ENCODE data around the gene TMEM229B. TPM values are rescaled to one million over a fixed set of nuclear protein-coding genes. Genes with fewer than 3 reads are reported as not detected.
"Not testable (repeated sequence)": the region's sequence is repeated elsewhere in the genome, so short reads cannot be mapped to it uniquely, and the experiment has no call there.

Gene TMEM229B
- total and polyA plus RNA-seq, 2 donors (not counting 1 experiment from before 2014, with no cell fraction given): 0.68 to 0.99 TPM

- no peak overlapping the region for H2AFZ ChIP-seq (ENCODE audit: low read length)
- no peaks in the 10 kb centered on the region for H3K79me2 ChIP-seq (ENCODE audit: control insufficient read depth, insufficient read depth, low read length)
- H3K4me1 ChIP-seq (ENCODE audit: control insufficient read depth, extremely low read depth, insufficient read depth, low read length): no peaks in the 10 kb centered on the region
- H3K4me2 ChIP-seq (ENCODE audit: extremely low read depth, insufficient read depth, low read length): no peak overlapping the region
- H3K4me3 ChIP-seq (replicated peaks in 1 of 4; ENCODE audit: control extremely low read depth in 1 of 4, insufficient read depth in 1 of 4, low read depth in 3 of 4, low read length in 4 of 4): no peak overlapping the region
- no peaks in the 10 kb centered on the region for H3K9me3 ChIP-seq (ENCODE audit: control insufficient read depth, insufficient read depth, low read depth, low read length)
- no peak for DNase-seq (ENCODE audit: low read depth in 2 of 2)
- H4K20me1 ChIP-seq (ENCODE audit: control insufficient read depth, extremely low read depth, insufficient read depth, low read length): no peaks in the 10 kb centered on the region
- no peak overlapping the region for H3K27ac ChIP-seq (ENCODE audit: insufficient read depth, low read length)
- no peak for TF ChIP-seq CTCF (conservative IDR thresholded peaks at IDR 0.05 in 1 of 2, IDR thresholded peaks at IDR 0.05 in 1 of 2; ENCODE audit: low read depth in 1 of 2, low read length in 2 of 2)
- no peak for TF ChIP-seq EZH2 (IDR thresholded peaks at IDR 0.05; ENCODE audit: low read length, missing control alignments)
- no peak overlapping the region for H3K9ac ChIP-seq (ENCODE audit: insufficient read depth, low read length)
- no peaks in the 10 kb centered on the region for H3K36me3 ChIP-seq (ENCODE audit: control insufficient read depth, insufficient read depth, low read length)
- peaks cover 8% of the 10 kb centered on the region for H3K27me3 ChIP-seq (ENCODE audit: control insufficient read depth, insufficient read depth, low read length)
Observed at GRCh38 chr14:67453575-67454300, 34.8 kb downstream of the TMEM229B start.

- not testable (repeated sequence) for H3K79me2 ChIP-seq (ENCODE audit: control insufficient read depth, insufficient read depth, low read length); H4K20me1 ChIP-seq (ENCODE audit: control insufficient read depth, extremely low read depth, insufficient read depth, low read length); H3K4me2 ChIP-seq (ENCODE audit: extremely low read depth, insufficient read depth, low read length); H3K4me3 ChIP-seq (replicated peaks in 1 of 4; ENCODE audit: control extremely low read depth in 1 of 4, insufficient read depth in 1 of 4, low read depth in 3 of 4, low read length in 4 of 4); H3K27me3 ChIP-seq (ENCODE audit: control insufficient read depth, insufficient read depth, low read length); H3K4me1 ChIP-seq (ENCODE audit: control insufficient read depth, extremely low read depth, insufficient read depth, low read length); DNase-seq (ENCODE audit: low read depth in 2 of 2); H3K9ac ChIP-seq (ENCODE audit: insufficient read depth, low read length); H2AFZ ChIP-seq (ENCODE audit: low read length); H3K27ac ChIP-seq (ENCODE audit: insufficient read depth, low read length); H3K9me3 ChIP-seq (ENCODE audit: control insufficient read depth, insufficient read depth, low read depth, low read length); H3K36me3 ChIP-seq (ENCODE audit: control insufficient read depth, insufficient read depth, low read length)
Observed at GRCh38 chr14:67451667-67452066, 36.9 kb downstream of the TMEM229B start.

- no peaks in the 10 kb centered on the region for H4K20me1 ChIP-seq (ENCODE audit: control insufficient read depth, extremely low read depth, insufficient read depth, low read length)
- no peak overlapping the region for H3K4me3 ChIP-seq (replicated peaks in 1 of 4; ENCODE audit: control extremely low read depth in 1 of 4, insufficient read depth in 1 of 4, low read depth in 3 of 4, low read length in 4 of 4)
- no peak overlapping the region for H2AFZ ChIP-seq (ENCODE audit: low read length)
- H3K4me1 ChIP-seq (ENCODE audit: control insufficient read depth, extremely low read depth, insufficient read depth, low read length): no peaks in the 10 kb centered on the region
- H3K27ac ChIP-seq (ENCODE audit: insufficient read depth, low read length): no peak overlapping the region
- no peak overlapping the region for H3K4me2 ChIP-seq (ENCODE audit: extremely low read depth, insufficient read depth, low read length)
- H3K9me3 ChIP-seq (ENCODE audit: control insufficient read depth, insufficient read depth, low read depth, low read length): no peaks in the 10 kb centered on the region
- H3K36me3 ChIP-seq (ENCODE audit: control insufficient read depth, insufficient read depth, low read length): no peaks in the 10 kb centered on the region
- no peak for DNase-seq (ENCODE audit: low read depth in 2 of 2)
- H3K27me3 ChIP-seq (ENCODE audit: control insufficient read depth, insufficient read depth, low read length): no peaks in the 10 kb centered on the region
- no peaks in the 10 kb centered on the region for H3K79me2 ChIP-seq (ENCODE audit: control insufficient read depth, insufficient read depth, low read length)
- TF ChIP-seq EZH2 (IDR thresholded peaks at IDR 0.05; ENCODE audit: low read length, missing control alignments) (no peak), CTCF (conservative IDR thresholded peaks at IDR 0.05 in 1 of 2, IDR thresholded peaks at IDR 0.05 in 1 of 2; ENCODE audit: low read depth in 1 of 2, low read length in 2 of 2) (no peak)
- no peak overlapping the region for H3K9ac ChIP-seq (ENCODE audit: insufficient read depth, low read length)
Observed at GRCh38 chr14:67449096-67449495, 39.4 kb downstream of the TMEM229B start.

Data from fibroblast of lung (primary cell).